Activated naive CD8-positive, alpha-beta T cell (primary cell): ENCODE data around the gene PITX2.

Source experiments
- H3K27ac Mint-ChIP-seq: one replicate; pipeline ENCODE4 v1.8.0; 2021; ENCODE audit warnings: mixed read lengths
- H3K27me3 Mint-ChIP-seq: one replicate; pipeline ENCODE4 v1.8.0; 2021; ENCODE audit warnings: mixed read lengths
- H3K36me3 Mint-ChIP-seq: one replicate; pipeline ENCODE4 v1.8.0; 2021; ENCODE audit warnings: mixed read lengths
- H3K4me1 Mint-ChIP-seq: one replicate; pipeline ENCODE4 v1.8.0; 2021; ENCODE audit warnings: low read depth, mixed read lengths
- H3K4me3 Mint-ChIP-seq: one replicate; pipeline ENCODE4 v1.8.0; 2021; ENCODE audit warnings: mild to moderate bottlenecking, mixed read lengths
- H3K9me3 Mint-ChIP-seq: one replicate; pipeline ENCODE4 v1.8.0; 2021; ENCODE audit warnings: low read depth, mixed read lengths

Gene PITX2

DNA sequence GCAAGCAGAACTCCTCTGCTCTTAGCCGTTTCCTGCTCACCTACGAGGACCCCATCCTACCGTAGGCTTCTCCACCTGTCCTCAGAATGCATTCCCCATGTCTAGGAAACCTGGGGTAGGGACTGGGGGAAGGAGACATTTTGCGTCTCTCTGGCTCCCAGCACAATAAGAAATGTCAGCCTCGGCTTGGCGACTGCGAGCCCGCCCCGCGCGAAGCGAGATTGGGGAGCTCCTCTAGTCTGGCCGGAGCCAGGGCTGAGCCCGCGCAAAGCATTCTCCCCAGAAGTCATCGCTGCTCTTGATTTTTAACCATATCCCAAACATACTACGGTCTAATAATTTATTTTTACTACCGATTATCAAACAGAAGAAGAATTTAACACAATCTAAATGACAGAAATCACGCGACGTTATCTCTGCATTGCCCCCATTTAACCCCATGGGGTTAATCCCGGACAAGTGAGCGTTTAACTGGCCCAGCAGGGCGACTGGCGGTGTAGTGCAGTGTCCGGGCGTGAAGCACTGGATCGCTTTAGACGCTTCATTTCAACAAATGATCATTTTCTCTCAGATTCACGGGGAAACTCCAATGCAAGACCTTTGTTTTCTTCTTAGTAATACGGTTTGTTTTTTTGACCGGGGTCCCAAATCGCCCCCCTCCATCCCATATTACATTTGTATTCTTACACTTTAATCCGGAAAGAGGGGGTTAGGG, 8.0 kb upstream of the PITX2 start:
- Mint-ChIP-seq H3K9me3 (peaks cover 11% of the 10 kb centered on the region), H3K27ac (peak overlapping the region; percentile 64), H3K4me1 (peaks cover 30% of the 10 kb centered on the region), H3K36me3 (peaks cover 7% of the 10 kb centered on the region), H3K4me3 (peak overlapping the region; percentile 44), H3K27me3 (peaks cover 67% of the 10 kb centered on the region)

DNA sequence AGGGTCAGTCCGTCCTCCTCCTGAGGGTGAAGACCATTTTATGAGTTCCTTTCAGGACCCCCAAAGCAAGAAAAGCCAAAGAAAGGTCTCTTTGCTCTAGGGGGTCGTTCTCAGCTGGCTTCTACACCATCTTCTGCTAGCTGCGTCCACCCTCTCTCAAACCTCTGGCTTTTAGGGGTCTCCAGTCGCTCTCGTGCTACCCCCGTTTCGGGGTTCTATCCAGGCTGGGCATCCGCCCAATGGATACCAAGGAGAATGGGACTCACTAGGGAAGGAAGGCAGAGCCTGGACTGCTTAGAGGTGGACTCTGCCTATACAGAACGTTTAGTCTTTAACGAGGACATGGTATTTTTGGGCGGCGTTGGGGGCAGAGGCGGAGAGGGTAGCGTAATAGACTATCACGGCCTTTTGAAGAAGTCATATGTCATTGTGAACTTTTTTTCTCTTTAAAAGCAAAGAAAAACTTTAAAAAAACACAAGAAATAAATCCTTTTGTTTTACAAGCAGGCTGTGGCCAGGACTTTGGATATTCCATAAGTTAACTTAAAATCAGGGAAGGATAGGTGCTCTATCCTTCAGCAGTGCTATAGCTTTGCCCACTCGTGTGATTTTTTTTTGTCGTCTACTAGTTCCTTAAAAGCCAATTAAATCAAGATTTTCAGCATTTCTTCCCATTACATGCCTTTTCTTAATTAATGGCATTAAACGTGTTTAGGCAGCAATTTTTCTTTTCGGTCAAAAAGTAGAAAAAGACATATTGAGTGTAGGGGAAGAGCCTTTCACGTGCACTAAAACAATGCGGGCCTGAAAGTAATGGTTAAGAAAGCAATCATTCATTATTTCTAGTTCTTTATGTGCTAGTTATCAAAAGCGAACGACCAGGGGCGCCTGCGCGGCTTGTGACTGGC, 7.2 kb upstream of the PITX2 start:
- Mint-ChIP-seq H3K27me3 (peaks cover 72% of the 10 kb centered on the region), H3K4me1 (peaks cover 30% of the 10 kb centered on the region)

DNA sequence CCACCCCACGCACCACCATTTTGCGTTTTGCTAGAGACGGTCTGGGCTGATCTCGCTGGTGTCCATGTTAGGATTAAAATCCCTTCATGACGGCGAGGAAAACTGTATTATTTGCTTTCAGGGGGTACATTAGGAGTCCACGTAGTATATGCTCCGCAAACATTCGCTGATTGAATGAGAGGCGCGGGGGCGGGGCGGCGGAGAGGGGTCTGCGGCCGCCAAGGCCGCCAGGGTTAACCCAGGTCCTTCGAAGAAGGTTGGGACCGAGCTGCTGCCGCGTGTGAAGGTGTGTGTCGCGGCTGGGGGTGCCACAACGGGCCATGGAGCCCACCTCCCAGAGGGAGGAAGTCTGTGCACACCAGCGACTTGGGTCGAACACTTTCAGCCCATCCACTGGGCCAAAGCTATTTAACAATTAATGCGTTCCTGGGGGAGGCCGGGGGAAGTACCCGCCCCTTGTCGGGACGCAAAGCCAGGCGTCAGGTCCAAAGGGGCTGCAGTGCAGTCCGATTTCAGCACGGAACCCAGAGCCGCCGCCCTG, 6.4 kb upstream of the PITX2 start:
- H3K4me3 Mint-ChIP-seq: no peak overlapping the region
- H3K9me3 Mint-ChIP-seq: peaks cover 14% of the 10 kb centered on the region
- no peak overlapping the region for H3K27ac Mint-ChIP-seq
- H3K36me3 Mint-ChIP-seq: peaks cover 10% of the 10 kb centered on the region
- H3K4me1 Mint-ChIP-seq: peaks cover 30% of the 10 kb centered on the region
- peaks cover 73% of the 10 kb centered on the region for H3K27me3 Mint-ChIP-seq

More for the DNA sequence above, 7.2 kb upstream of the PITX2 start:
- peak overlapping the region; percentile 46 for H3K27ac Mint-ChIP-seq
- peaks cover 7% of the 10 kb centered on the region for H3K36me3 Mint-ChIP-seq
- no peak overlapping the region for H3K4me3 Mint-ChIP-seq
- H3K9me3 Mint-ChIP-seq: peaks cover 11% of the 10 kb centered on the region

DNA sequence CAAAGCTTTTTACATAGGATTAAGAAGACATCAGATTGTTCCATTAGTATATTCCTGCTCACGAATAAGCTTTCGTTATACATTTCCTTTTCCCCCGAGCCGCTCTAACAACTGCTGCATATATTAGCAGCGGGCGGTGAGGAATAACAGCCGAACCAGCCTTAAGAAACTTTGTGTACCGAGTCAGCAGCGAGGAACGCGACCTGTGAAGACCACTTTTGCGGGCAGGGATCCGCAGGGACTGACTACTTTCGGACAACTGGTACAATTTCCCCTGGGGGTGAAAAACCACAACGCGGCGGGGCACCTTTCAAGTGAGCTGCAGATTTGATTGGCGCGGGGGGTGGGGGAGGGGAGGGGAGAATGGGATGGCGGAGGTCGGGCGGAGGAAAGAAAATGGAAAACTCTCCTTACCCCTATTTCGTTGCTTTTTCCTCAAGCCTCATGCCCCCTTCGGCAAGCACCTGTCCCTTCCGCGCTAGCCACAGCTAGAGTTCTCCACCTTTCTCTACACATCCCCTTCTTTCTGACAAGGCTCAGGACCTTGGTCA, 5.9 kb upstream of the PITX2 start:
- Mint-ChIP-seq H3K4me3 (peak overlapping the region; percentile 4), H3K27ac (peak overlapping the region; percentile 25), H3K4me1 (peaks cover 30% of the 10 kb centered on the region), H3K36me3 (peaks cover 9% of the 10 kb centered on the region), H3K27me3 (peaks cover 74% of the 10 kb centered on the region), H3K9me3 (peaks cover 14% of the 10 kb centered on the region)

DNA sequence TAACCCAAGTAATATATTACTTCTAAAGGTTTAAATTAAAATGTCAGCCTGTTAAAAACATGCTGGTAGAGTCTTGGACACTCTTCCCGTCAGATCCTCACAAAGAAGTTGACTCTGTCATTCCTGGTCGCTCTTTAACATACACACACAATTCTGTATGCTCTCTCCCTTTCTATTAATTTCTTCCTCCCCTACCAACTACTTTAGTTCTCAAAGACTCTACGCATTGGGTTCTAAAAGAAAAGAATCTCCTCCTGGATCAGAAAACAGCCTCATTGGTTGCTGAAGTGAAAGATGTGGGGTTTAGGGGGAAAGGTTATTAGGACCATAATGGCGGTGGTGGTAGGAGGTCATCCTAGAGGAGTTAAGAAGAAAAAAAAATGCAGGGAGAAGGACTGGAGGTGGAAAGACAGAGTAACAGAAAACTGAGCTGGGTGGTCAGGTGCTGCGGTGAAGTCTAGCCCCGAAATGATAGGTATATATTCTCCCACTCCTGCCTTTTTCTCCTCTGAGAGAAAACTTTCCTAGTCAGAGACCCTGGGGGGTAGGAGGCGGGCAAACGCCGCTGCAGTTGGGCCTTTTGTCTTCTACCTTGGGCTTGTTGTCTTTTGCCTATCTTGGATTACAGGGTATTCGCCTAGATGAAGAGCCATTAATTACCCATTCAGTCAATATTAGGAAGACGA, 5.2 kb upstream of the PITX2 start:
- Mint-ChIP-seq H3K27me3 (peaks cover 74% of the 10 kb centered on the region), H3K27ac (peak overlapping the region; percentile 25), H3K9me3 (peaks cover 14% of the 10 kb centered on the region), H3K36me3 (peaks cover 9% of the 10 kb centered on the region), H3K4me1 (peaks cover 32% of the 10 kb centered on the region), H3K4me3 (no peak overlapping the region)

DNA sequence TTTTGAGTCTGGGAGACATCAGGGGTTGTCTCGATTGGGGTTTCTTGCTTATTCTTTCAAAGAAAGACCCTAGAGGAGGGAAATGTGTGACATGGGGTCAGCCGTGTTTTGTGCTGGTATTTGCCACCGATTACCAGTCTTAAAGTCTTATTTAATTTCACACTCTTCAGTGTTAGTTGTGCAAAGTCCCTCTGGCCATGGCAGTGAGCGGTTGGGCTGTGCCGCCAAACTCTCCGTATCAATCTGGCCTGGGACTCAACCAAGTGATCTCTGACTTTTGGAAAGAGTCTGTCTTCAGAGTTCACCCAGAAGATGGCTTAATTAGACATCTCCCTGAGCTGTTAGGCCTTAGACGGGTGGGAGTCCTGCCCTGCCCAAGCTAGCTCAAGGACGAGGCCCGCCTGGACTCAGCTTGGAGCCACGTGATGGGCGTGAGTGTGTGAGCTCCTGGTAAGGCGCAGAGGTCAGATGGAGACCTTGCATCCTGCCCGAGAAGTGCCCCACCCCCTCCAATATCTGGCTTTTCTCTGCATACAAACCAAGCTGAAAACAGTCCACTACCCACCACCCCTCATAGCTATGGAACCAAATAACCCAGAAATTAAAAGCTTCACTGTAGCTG, 3.8 kb upstream of the PITX2 start:
- peaks cover 14% of the 10 kb centered on the region for H3K9me3 Mint-ChIP-seq
- H3K36me3 Mint-ChIP-seq: peaks cover 9% of the 10 kb centered on the region
- H3K27ac Mint-ChIP-seq: no peak overlapping the region
- peaks cover 73% of the 10 kb centered on the region for H3K27me3 Mint-ChIP-seq
- H3K4me3 Mint-ChIP-seq: no peak overlapping the region
- peaks cover 29% of the 10 kb centered on the region for H3K4me1 Mint-ChIP-seq

DNA sequence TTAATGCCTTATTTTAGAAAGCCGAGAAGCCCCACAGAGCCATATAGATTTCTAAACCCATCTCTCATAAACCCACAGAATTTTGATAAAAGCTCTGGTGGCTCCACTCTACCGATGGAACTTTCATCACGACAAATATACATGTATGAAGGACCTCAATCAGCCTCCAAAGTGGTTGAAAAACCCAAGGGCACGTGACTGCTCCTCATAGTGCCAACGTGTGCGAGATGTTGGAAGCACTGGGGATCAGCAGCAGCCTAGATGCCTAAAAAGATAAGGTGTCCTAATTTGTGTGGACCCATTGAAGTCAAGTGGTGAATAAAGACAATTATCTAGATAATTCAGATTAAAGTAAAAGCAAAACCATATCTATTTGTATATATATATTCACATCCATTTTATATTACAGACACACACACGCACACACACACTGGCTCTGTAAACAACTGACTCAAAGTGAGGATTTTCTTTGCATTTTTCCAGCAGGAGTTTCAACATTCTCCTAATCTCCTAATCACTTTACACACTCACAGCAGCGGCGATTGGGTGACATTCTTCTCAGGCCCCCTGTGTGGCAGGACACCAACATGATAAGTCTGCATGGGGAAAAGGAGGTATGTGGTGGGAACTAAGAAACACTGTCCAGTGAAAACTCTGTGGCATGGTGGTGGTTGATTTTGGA, 2.8 kb upstream of the PITX2 start:
- H3K4me3 Mint-ChIP-seq: no peak overlapping the region
- H3K27me3 Mint-ChIP-seq: peaks cover 71% of the 10 kb centered on the region
- H3K9me3 Mint-ChIP-seq: peaks cover 14% of the 10 kb centered on the region
- peaks cover 29% of the 10 kb centered on the region for H3K4me1 Mint-ChIP-seq
- peaks cover 9% of the 10 kb centered on the region for H3K36me3 Mint-ChIP-seq
- H3K27ac Mint-ChIP-seq: no peak overlapping the region

DNA sequence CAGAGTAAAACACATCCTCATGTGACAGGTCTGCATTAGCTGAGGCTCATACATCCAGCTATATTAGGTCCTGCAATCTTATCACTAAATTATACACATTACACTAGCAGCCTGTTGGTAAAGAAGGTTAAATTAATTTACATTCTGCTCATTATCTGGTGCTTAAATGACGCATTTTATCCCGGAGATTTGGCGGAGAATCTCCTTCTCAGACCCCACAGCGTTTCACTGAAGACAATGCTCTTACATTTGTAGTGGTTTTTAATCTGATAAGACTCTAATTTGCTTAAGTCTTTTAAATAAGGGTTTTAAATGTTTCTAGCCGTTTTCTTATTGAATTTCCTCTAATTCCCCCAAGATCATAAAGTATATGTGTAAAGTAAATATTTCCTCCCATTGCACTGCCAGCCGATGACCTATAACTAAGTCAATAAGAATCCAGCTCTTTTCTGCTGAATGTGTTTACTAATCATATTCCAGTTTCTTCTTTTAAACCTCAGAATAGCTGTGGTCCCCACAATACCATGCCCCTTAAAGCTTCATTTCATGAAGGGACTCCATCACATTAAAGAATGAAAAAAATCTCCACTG, 2.1 kb upstream of the PITX2 start:
- peaks cover 35% of the 10 kb centered on the region for H3K4me1 Mint-ChIP-seq
- H3K4me3 Mint-ChIP-seq: no peak overlapping the region
- H3K27me3 Mint-ChIP-seq: peaks cover 69% of the 10 kb centered on the region
- H3K9me3 Mint-ChIP-seq: peaks cover 14% of the 10 kb centered on the region
- peaks cover 9% of the 10 kb centered on the region for H3K36me3 Mint-ChIP-seq
- no peak overlapping the region for H3K27ac Mint-ChIP-seq

DNA sequence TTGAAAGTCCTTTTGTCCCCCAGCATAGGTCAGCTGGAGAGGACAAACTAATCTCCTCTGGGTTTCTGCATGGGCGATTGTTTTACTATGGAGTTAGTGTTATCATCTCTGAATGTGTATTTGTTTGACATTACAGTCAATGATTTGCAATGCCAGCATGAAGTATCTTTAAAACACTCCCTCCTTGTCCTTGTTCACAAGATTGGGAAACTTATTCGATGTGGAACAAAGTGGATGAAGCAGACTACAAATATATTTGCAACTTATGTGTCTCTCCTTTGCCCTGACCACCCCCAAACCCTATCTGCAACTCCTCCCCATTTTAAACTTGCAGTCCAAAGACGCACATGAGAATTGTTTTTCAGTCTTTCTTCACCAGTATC, 1.5 kb upstream of the PITX2 start:
- Mint-ChIP-seq H3K27ac (no peak overlapping the region), H3K27me3 (peaks cover 72% of the 10 kb centered on the region), H3K4me3 (no peak overlapping the region), H3K9me3 (peaks cover 14% of the 10 kb centered on the region), H3K4me1 (peaks cover 40% of the 10 kb centered on the region), H3K36me3 (peaks cover 9% of the 10 kb centered on the region)

DNA sequence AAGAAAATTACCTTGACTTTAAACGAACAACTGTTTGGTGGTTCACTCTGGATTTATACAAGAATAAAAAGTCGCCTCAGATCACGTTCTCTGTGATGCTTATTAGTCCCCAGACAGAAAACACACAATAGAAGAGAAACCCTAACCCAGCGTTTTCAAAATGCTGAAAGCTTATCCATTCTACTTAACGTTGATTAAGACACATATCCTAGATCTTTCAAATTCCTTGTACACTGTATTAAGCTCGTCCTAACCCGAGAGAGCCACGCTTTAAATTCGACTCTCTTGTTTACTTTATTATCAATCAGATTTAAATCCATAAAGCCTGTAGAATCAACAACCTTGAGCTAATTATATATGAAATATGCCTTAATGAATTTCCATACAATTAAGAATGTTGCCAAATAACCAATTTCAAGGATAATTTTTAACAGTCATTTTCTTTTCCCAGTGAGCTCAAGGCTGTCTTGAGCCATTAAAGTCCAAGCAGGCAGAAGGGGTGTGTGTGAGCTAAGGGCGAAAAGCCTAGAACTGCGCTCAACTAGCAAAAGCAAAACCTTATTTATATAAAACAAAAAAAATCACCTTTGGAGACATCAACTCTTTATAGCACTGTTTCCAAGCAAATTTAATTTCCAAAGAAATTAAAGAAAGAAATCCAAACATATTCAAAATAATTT, 981 bp upstream of the PITX2 start:
- Mint-ChIP-seq H3K9me3 (peaks cover 14% of the 10 kb centered on the region), H3K27ac (no peak overlapping the region), H3K27me3 (peaks cover 71% of the 10 kb centered on the region), H3K4me1 (peaks cover 39% of the 10 kb centered on the region), H3K4me3 (peak overlapping the region; percentile 76), H3K36me3 (peaks cover 9% of the 10 kb centered on the region)

DNA sequence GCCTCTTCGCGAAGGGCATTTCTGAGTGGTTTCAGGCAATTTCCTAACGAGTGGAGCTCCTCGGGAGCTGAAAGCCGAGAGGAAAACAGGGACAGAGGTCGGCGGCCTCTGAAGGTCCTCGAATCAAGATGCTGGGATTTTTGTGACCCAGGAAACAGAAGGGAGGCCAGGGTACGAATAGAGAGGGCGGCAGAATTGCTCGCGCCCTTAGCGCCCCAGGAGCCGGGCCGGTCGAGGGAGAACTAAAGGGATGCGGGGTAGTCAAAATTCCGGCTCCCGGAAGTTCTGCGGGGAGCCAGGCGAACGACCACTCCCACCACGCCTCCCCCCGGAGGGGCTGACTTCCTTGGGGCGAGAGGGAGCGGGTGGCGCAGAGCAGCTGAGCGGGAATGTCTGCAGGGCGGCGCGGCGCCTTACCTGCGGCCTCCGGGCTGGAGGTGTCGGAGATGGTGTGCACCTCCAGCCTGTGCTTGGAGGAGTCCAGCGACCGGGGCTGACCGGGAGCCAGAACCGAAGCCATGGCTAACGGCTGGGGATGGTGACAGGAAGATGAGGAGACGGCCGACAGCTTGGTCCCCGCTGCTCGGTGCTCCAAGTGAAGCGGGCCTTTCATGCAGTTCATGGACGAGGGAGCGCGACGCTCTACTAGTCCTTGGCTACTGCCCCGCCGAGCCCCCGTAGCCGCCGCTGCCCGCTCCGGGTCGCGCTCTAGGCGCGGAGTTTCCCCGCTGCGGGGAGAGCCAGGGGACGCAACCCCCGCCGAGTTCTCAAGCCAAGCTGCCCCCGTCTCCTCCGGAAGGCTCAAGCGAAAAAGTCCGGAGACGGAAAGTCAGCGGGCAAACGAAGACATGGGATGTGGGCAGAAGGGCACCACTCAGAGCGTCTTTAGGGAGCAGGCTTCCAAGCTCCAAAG, 782 bp downstream of the PITX2 start:
- Mint-ChIP-seq H3K36me3 (peaks cover 4% of the 10 kb centered on the region), H3K9me3 (peaks cover 3% of the 10 kb centered on the region), H3K4me1 (peaks cover 43% of the 10 kb centered on the region), H3K4me3 (peak overlapping the region; percentile 72), H3K27me3 (peaks cover 70% of the 10 kb centered on the region), H3K27ac (no peak overlapping the region)

DNA sequence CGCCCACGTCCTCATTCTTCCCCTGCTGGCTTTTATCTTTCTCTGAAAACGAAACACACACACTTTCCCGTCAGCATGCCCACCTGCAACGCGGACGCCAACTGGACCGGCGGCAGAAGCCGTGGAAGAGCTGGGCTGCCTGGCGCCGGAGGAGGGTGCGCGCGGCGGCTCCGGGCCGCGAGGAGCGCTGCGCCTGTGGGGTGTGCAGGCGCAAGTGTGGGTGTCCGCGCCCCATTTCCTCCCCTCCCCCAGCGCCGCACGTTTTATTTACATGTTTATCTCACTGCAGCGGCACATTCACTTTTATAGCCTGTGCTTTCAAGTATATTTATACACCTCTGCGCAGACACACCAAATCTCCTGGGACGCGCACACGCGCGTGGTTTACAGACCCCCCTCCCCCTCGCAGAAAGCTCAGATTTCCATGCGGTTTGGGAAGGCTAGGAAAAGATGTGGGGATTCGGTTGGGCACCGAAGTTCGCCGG, 1.5 kb downstream of the PITX2 start:
- H3K9me3 Mint-ChIP-seq: peaks cover 3% of the 10 kb centered on the region
- H3K27me3 Mint-ChIP-seq: peaks cover 70% of the 10 kb centered on the region
- peak overlapping the region; percentile 64 for H3K4me3 Mint-ChIP-seq
- no peak overlapping the region for H3K27ac Mint-ChIP-seq
- H3K36me3 Mint-ChIP-seq: peaks cover 3% of the 10 kb centered on the region
- peaks cover 43% of the 10 kb centered on the region for H3K4me1 Mint-ChIP-seq
